ENCODE data around the gene NPTX1. TPM values are rescaled to one million over a fixed set of nuclear protein-coding genes. Genes with fewer than 3 reads are reported as not detected.

Gene NPTX1
- total and polyA plus RNA-seq, 2 donors (not counting 1 experiment from before 2014, with no cell fraction given), result 0.07 to 0.57 TPM

DNA sequence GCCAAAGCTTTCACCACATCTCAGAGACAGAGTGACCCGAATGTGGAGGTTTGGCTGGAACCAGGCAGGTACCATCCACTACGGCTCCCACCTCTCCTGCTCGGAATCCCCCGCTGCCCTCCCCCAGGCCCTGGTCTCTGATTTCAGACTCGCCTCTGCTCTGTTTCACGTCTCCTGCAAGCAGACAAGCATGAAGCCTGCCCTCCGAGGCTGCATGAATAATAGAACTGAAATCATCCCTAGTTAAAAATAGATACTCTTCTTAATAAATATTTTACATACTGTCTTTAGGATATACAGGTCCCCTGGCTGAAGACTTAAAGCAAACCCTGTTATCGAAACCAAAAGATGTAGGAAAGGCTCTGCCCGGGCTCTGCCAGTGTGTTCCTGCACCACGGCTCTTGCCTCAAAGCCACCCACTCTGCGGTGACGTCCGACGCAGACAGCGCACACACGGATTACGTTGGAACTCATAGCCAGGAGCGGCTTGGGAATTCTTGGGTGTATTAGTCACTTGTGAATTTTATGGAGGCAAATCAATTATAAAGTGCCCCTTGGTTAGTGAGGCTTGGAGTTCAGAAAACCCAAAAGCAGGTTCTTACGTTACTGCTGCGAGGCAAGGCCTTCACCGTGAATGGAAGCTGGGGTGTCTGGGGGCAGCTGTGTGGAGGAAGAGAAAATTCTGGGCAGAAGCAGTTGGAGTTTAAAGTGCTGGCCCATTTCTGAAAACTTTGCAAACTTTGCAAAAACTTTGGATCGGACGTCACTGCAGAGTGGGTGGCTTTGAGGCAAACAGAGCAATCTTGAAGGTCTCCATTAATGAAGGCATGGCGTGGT is 25.6 kb upstream of the NPTX1 start:
- CTCF ChIA-PET, result no interaction called here

More for the DNA sequence above, 25.6 kb upstream of the NPTX1 start:
- no peak overlapping the region for H2AFZ ChIP-seq (ENCODE audit: insufficient read depth, low read depth, low read length, poor library complexity, severe bottlenecking)
- H3K4me1 ChIP-seq (ENCODE audit: control insufficient read depth in 2 of 2, insufficient read depth in 2 of 2, low read length in 2 of 2), result no peaks in the 10 kb centered on the region
- H3K9ac ChIP-seq (ENCODE audit: low read length), result no peak overlapping the region
- H3K27ac ChIP-seq (ENCODE audit: low read length in 2 of 2), result no peak overlapping the region
- no peaks in the 10 kb centered on the region for H3K79me2 ChIP-seq (ENCODE audit: control insufficient read depth, insufficient read depth, low read length)
- Mint-ChIP-seq H3K4me1 (peaks cover 1% of the 10 kb centered on the region), H3K4me3 (no peak overlapping the region), H3K9me3 (ENCODE audit: insufficient read depth) (no peaks in the 10 kb centered on the region), H3K27ac (no peak overlapping the region), H3K27me3 (peaks cover 38% of the 10 kb centered on the region)
- H3K36me3 ChIP-seq (replicated peaks in 1 of 2; ENCODE audit: control extremely low read depth in 1 of 2, control insufficient read depth in 1 of 2, extremely low read depth in 1 of 2, insufficient read depth in 2 of 2, low read length in 1 of 2), result no peaks in the 10 kb centered on the region
- intact Hi-C loops (cut with micrococcal nuclease), result no loop called here
- DNase-seq (no peak), ATAC-seq (ENCODE audit: low read depth) (no peak)
- 87% methylated on average over 21 of the region's 24 CpGs for WGBS (ENCODE audit: insufficient coverage)
- POLR2A ChIA-PET, result no interaction called here
- H3K4me2 ChIP-seq (replicated peaks; ENCODE audit: low read depth, low read length, poor library complexity, severe bottlenecking), result no peak overlapping the region
- H3K9me3 ChIP-seq (ENCODE audit: control extremely low read depth in 1 of 3, control insufficient read depth in 2 of 3, insufficient read depth in 1 of 3, low read length in 2 of 3), result peaks cover 0 to 3% (median 0%) of the 10 kb centered on the region in 3 donors
- no peaks in the 10 kb centered on the region for H4K20me1 ChIP-seq (ENCODE audit: control insufficient read depth, insufficient read depth, low read length, poor library complexity, severe bottlenecking)
- H3K27me3 ChIP-seq (replicated peaks in 1 of 4; ENCODE audit: control extremely low read depth in 1 of 4, control insufficient read depth in 3 of 4, insufficient read depth in 4 of 4, low read length in 3 of 4), result peaks cover 0 to 26% (median 2%) of the 10 kb centered on the region in 4 experiments
- H3K4me3 ChIP-seq (ENCODE audit: control extremely low read depth in 1 of 5, extremely low read depth in 1 of 5, insufficient read depth in 1 of 5, low read depth in 2 of 5, low read length in 4 of 5), result no peak overlapping the region
- TF ChIP-seq EZH2 (IDR thresholded peaks at IDR 0.05; ENCODE audit: borderline replicate concordance, insufficient read depth, low read depth, low read length, poor library complexity, severe bottlenecking), result no peak
- TF ChIP-seq, protein P1, sequence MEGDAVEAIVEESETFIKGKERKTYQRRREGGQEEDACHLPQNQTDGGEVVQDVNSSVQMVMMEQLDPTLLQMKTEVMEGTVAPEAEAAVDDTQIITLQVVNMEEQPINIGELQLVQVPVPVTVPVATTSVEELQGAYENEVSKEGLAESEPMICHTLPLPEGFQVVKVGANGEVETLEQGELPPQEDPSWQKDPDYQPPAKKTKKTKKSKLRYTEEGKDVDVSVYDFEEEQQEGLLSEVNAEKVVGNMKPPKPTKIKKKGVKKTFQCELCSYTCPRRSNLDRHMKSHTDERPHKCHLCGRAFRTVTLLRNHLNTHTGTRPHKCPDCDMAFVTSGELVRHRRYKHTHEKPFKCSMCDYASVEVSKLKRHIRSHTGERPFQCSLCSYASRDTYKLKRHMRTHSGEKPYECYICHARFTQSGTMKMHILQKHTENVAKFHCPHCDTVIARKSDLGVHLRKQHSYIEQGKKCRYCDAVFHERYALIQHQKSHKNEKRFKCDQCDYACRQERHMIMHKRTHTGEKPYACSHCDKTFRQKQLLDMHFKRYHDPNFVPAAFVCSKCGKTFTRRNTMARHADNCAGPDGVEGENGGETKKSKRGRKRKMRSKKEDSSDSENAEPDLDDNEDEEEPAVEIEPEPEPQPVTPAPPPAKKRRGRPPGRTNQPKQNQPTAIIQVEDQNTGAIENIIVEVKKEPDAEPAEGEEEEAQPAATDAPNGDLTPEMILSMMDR (IDR thresholded peaks at IDR 0.05), result no peak
